ENCODE data around the gene TCHHL1. TPM values are rescaled to one million over a fixed set of nuclear protein-coding genes. Genes with fewer than 3 reads are reported as not detected.
"Not testable (repeated sequence)": the region's sequence is repeated elsewhere in the genome, so short reads cannot be mapped to it uniquely, and the experiment has no call there.

TCHHL1 gene
- total and polyA plus RNA-seq, 2 experiments from 2014 or later, result not detected

GRCh38 chr1:152084853-152085252 lies 4.0 kb downstream of the TCHHL1 start:
- in situ Hi-C loops (cut with MboI), result no loop called here
- Histone ChIP-seq H3K9me3 (ENCODE audit: low read depth) (no peaks in the 10 kb centered on the region), H4K20me1 (ENCODE audit: insufficient read depth) (no peaks in the 10 kb centered on the region), H3K36me3 (ENCODE audit: low read depth) (no peaks in the 10 kb centered on the region), H3K27me3 (replicated peaks; ENCODE audit: insufficient read depth) (peaks cover 28% of the 10 kb centered on the region), H3F3A (ENCODE audit: insufficient read depth) (no peaks in the 10 kb centered on the region), H3K4me3 (no peak overlapping the region), H3K79me2 (ENCODE audit: insufficient read depth) (no peaks in the 10 kb centered on the region), H3K9ac (no peak overlapping the region), H3K4me1 (ENCODE audit: insufficient read depth) (no peaks in the 10 kb centered on the region), H3K27ac (no peak overlapping the region), H3K4me2 (ENCODE audit: unreplicated experiment) (no peak overlapping the region), H3K9me2 (ENCODE audit: insufficient read depth) (no peaks in the 10 kb centered on the region), H2AFZ (no peak overlapping the region)
- no peak for TF ChIP-seq EZH2phosphoT487 (IDR thresholded peaks at IDR 0.05; ENCODE audit: insufficient read depth, low read depth)
- TF ChIP-seq EZH2 (IDR thresholded peaks at IDR 0.05; ENCODE audit: insufficient read depth, poor library complexity, severe bottlenecking), result no peak
- WGBS, 2 experiments (ENCODE audit: low coverage in 1 of 2, low lambda C conversion rate in 2 of 2, missing lambda C conversion rate in 2 of 2), result 0 to 9% methylated on average over 1 of the region's 1 CpG
- DNase-seq, result no peak

GRCh38 chr1:152081026-152081425 lies 7.8 kb downstream of the TCHHL1 start:
- H3K9me2 ChIP-seq (ENCODE audit: insufficient read depth); H3K9me3 ChIP-seq (ENCODE audit: low read depth); H3F3A ChIP-seq (ENCODE audit: insufficient read depth); DNase-seq; H3K27ac ChIP-seq; H3K4me3 ChIP-seq; H3K27me3 ChIP-seq (replicated peaks; ENCODE audit: insufficient read depth); H3K36me3 ChIP-seq (ENCODE audit: low read depth); H3K9ac ChIP-seq; in situ Hi-C loops (cut with MboI); H3K4me2 ChIP-seq (ENCODE audit: unreplicated experiment); H3K79me2 ChIP-seq (ENCODE audit: insufficient read depth); H3K4me1 ChIP-seq (ENCODE audit: insufficient read depth); H4K20me1 ChIP-seq (ENCODE audit: insufficient read depth); H2AFZ ChIP-seq: not testable (repeated sequence)
- WGBS, 2 experiments (ENCODE audit: low coverage in 1 of 2, low lambda C conversion rate in 2 of 2, missing lambda C conversion rate in 2 of 2), result 77% methylated on average over 11 to 16 of the region's 17 CpGs

GRCh38 chr1:152080494-152080893 lies 8.4 kb downstream of the TCHHL1 start:
- H3K4me2 ChIP-seq (ENCODE audit: unreplicated experiment); H3K9me3 ChIP-seq (ENCODE audit: low read depth); H3K36me3 ChIP-seq (ENCODE audit: low read depth); H3K79me2 ChIP-seq (ENCODE audit: insufficient read depth); H2AFZ ChIP-seq; H3K4me1 ChIP-seq (ENCODE audit: insufficient read depth); H3K9ac ChIP-seq; H3F3A ChIP-seq (ENCODE audit: insufficient read depth); in situ Hi-C loops (cut with MboI); H3K4me3 ChIP-seq; DNase-seq; H4K20me1 ChIP-seq (ENCODE audit: insufficient read depth); H3K27ac ChIP-seq; H3K9me2 ChIP-seq (ENCODE audit: insufficient read depth): not testable (repeated sequence)
- 60 to 64% methylated on average over 17 of the region's 17 CpGs for WGBS, 2 experiments (ENCODE audit: low coverage in 1 of 2, low lambda C conversion rate in 2 of 2, missing lambda C conversion rate in 2 of 2)
- H3K27me3 ChIP-seq (replicated peaks; ENCODE audit: insufficient read depth), result peaks cover 12% of the 10 kb centered on the region

- Histone ChIP-seq H3K27ac (no peak overlapping the region), H3K9me3 (ENCODE audit: low read depth) (no peaks in the 10 kb centered on the region), H3K4me1 (ENCODE audit: insufficient read depth) (no peaks in the 10 kb centered on the region), H3K9me2 (ENCODE audit: insufficient read depth) (no peaks in the 10 kb centered on the region), H3F3A (ENCODE audit: insufficient read depth) (no peaks in the 10 kb centered on the region), H3K36me3 (ENCODE audit: low read depth) (no peaks in the 10 kb centered on the region), H3K79me2 (ENCODE audit: insufficient read depth) (no peaks in the 10 kb centered on the region), H2AFZ (no peak overlapping the region), H3K27me3 (replicated peaks; ENCODE audit: insufficient read depth) (peaks cover 28% of the 10 kb centered on the region), H4K20me1 (ENCODE audit: insufficient read depth) (no peaks in the 10 kb centered on the region), H3K4me3 (no peak overlapping the region), H3K4me2 (ENCODE audit: unreplicated experiment) (no peak overlapping the region), H3K9ac (no peak overlapping the region)
- TF ChIP-seq EZH2 (IDR thresholded peaks at IDR 0.05; ENCODE audit: insufficient read depth, poor library complexity, severe bottlenecking) (no peak), EZH2phosphoT487 (IDR thresholded peaks at IDR 0.05; ENCODE audit: insufficient read depth, low read depth) (no peak)
- WGBS, 2 experiments (ENCODE audit: low coverage in 1 of 2, low lambda C conversion rate in 2 of 2, missing lambda C conversion rate in 2 of 2), result 70 to 73% methylated on average over 21 to 22 of the region's 24 CpGs
- in situ Hi-C loops (cut with MboI), result no loop called here
- no peak for DNase-seq
These were observed 9.9 kb downstream of the TCHHL1 start for GRCh38 chr1:152078831-152079441.

GRCh38 chr1:152072311-152072710 lies 16.6 kb downstream of the TCHHL1 start:
- Histone ChIP-seq H3K4me1 (ENCODE audit: insufficient read depth) (no peaks in the 10 kb centered on the region), H4K20me1 (ENCODE audit: insufficient read depth) (no peaks in the 10 kb centered on the region), H3K36me3 (ENCODE audit: low read depth) (no peaks in the 10 kb centered on the region), H3K9me2 (ENCODE audit: insufficient read depth) (no peaks in the 10 kb centered on the region), H3K4me2 (ENCODE audit: unreplicated experiment) (no peak overlapping the region), H3K27me3 (replicated peaks; ENCODE audit: insufficient read depth) (peaks cover 42% of the 10 kb centered on the region), H3K79me2 (ENCODE audit: insufficient read depth) (no peaks in the 10 kb centered on the region), H3F3A (ENCODE audit: insufficient read depth) (no peaks in the 10 kb centered on the region), H3K9me3 (ENCODE audit: low read depth) (no peaks in the 10 kb centered on the region), H3K9ac (no peak overlapping the region), H3K4me3 (no peak overlapping the region), H3K27ac (no peak overlapping the region), H2AFZ (no peak overlapping the region)
- TF ChIP-seq EZH2 (IDR thresholded peaks at IDR 0.05; ENCODE audit: insufficient read depth, poor library complexity, severe bottlenecking) (no peak), EZH2phosphoT487 (IDR thresholded peaks at IDR 0.05; ENCODE audit: insufficient read depth, low read depth) (no peak)
- 16 to 20% methylated on average over 3 of the region's 3 CpGs for WGBS, 2 experiments (ENCODE audit: low coverage in 1 of 2, low lambda C conversion rate in 2 of 2, missing lambda C conversion rate in 2 of 2)
- no peak for DNase-seq
- in situ Hi-C loops (cut with MboI), result no loop called here

All from GM23248 (cell line).